Ectodermal cell (in vitro differentiated cells): ENCODE results near the gene WDR87.

Experiments
- H3K27ac ChIP-seq: 2 replicates; pipeline ENCODE4 v1.7.0; 2013; ENCODE audit warnings: mild to moderate bottlenecking, low read depth, low read length; ENCODE audit not compliant: insufficient read depth, poor library complexity, severe bottlenecking
- H3K27me3 ChIP-seq: 2 replicates; pipeline ENCODE4 v1.7.0; 2013; ENCODE audit warnings: mild to moderate bottlenecking, low read length; ENCODE audit not compliant: insufficient read depth, control insufficient read depth, poor library complexity, severe bottlenecking
- H3K36me3 ChIP-seq: one replicate; pipeline ENCODE4 v1.7.0; 2013; ENCODE audit warnings: low read length; ENCODE audit not compliant: control insufficient read depth, insufficient read depth
- H3K4me1 ChIP-seq: one replicate; pipeline ENCODE4 v1.7.0; 2013; ENCODE audit warnings: low read length; ENCODE audit not compliant: control insufficient read depth, insufficient read depth
- H3K4me3 ChIP-seq: 2 replicates; pipeline ENCODE4 v1.7.0; 2013; ENCODE audit warnings: low read depth, low read length, control low read depth; ENCODE audit not compliant: insufficient read depth
- H3K9me3 ChIP-seq: 2 replicates; pipeline ENCODE4 v1.7.0; 2013; ENCODE audit warnings: mild to moderate bottlenecking, low read length, moderate library complexity; ENCODE audit not compliant: control insufficient read depth
- WGBS, 2 experiments: methylation state at CpG; one replicate each; pipeline ENCODE4 v1.1.7; 2013; ENCODE audit warnings: missing lambda C conversion rate in 2 of 2; 5-methylcytosine and 5-hydroxymethylcytosine counted together

Gene WDR87

GRCh38 chr19:37864501-37864900 is 41.9 kb downstream of the WDR87 start:
- 95 to 97% methylated on average over 3 of the region's 3 CpGs for WGBS, 2 experiments
- H3K4me3 ChIP-seq = no peak overlapping the region
- H3K27ac ChIP-seq = no peak overlapping the region
- H3K9me3 ChIP-seq = no peaks in the 10 kb centered on the region
- no peaks in the 10 kb centered on the region for H3K4me1 ChIP-seq
- H3K27me3 ChIP-seq = no peaks in the 10 kb centered on the region
- H3K36me3 ChIP-seq = no peaks in the 10 kb centered on the region

DNA sequence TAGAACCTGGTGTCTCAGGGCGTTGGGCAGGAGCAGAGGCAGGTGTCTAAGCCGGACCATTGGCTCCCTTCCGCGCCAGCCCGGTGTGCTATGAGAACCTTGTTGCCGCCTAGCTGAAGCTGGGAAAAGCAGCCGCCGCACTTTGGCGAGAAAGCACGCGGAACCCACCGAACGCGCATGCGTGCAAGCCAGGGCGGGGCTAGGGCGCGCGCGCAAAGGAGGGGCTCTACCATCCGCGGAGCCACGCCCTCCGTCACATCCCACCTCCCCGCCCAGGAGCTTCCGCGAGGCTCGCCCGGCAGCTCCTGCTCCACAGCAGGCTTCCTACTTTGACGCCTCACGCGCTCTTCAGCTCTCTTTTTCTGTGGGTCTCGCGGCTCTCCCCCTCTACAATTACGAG is 51.3 kb downstream of the WDR87 start:
- Histone ChIP-seq H3K27me3 (no peaks in the 10 kb centered on the region), H3K4me3 (no peak overlapping the region), H3K4me1 (no peaks in the 10 kb centered on the region), H3K36me3 (no peaks in the 10 kb centered on the region), H3K27ac (no peak overlapping the region), H3K9me3 (no peaks in the 10 kb centered on the region)
- WGBS, 2 experiments = 96 to 97% methylated on average over 35 of the region's 35 CpGs

DNA sequence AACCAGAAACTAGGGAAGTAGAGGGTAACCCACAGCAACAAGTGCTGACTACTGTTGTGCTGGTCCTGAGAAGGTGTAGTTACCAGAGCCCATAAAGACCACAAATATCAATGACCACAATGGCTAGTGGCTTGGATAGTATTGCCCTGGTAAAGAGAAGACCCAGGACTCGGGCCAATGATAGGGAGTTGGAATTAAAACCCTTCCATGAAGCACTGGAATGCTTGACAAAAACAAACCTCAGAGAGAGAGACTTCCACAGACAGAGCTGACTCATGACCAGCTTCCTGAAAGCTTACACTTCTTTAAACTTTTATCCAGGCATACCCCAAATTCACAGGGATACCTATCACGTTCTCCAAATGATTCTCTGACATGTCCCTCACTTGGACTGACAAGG is 60.5 kb downstream of the WDR87 start:
- Histone ChIP-seq H3K27ac (no peak overlapping the region), H3K9me3 (no peaks in the 10 kb centered on the region), H3K4me3 (no peak overlapping the region), H3K36me3 (no peaks in the 10 kb centered on the region), H3K27me3 (no peaks in the 10 kb centered on the region), H3K4me1 (no peaks in the 10 kb centered on the region)
- WGBS, 2 experiments = 82 to 95% methylated on average over 2 of the region's 2 CpGs
